Upper lobe of left lung (tissue), 6 donors: ENCODE results near the gene CYB561. TPM values are rescaled to one million over a fixed set of nuclear protein-coding genes. Genes with fewer than 3 reads are reported as not detected.

Source experiments
- ATAC-seq, 2 donors: fragments of 200-7000 bp; cut with Tn5 transposase; one replicate each; pipeline ENCODE4 v1.9.1; 2022; ENCODE audit warnings: mild to moderate bottlenecking in 2 of 2, moderate library complexity in 2 of 2; ENCODE audit not compliant: low FRiP score in 2 of 2
- DNase-seq, 2 donors: peaks; one replicate each; pipeline ENCODE4 v3.0.0-alpha.2; 2019 to 2020
- H3K27ac ChIP-seq, 4 donors: fragments of 200-600 bp; sonication (generic); one replicate each; pipeline ENCODE4 v1.5.1; 2016 to 2019
- H3K27me3 ChIP-seq, 4 donors: fragments of 200-600 bp; sonication (generic); one replicate each; pipeline ENCODE4 v1.5.1; 2017 to 2019
- H3K36me3 ChIP-seq, 4 donors: fragments of 200-600 bp; sonication (generic); one replicate each; pipeline ENCODE4 v1.5.1; 2016 to 2019
- H3K4me1 ChIP-seq, 4 donors: fragments of 200-600 bp; sonication (generic); one replicate each; pipeline ENCODE4 v1.5.1; 2018 to 2019
- H3K4me3 ChIP-seq, 4 donors: fragments of 200-600 bp; sonication (generic); one replicate each; pipeline ENCODE4 v1.5.1; 2017 to 2019; ENCODE audit warnings: mild to moderate bottlenecking in 2 of 4, moderate library complexity in 1 of 4
- H3K9me3 ChIP-seq, 4 donors: fragments of 200-600 bp; sonication (generic); one replicate each; pipeline ENCODE4 v1.5.1; 2018 to 2019
- EP300 ChIP-seq, 4 donors: sonication (generic); formaldehyde crosslinking; IDR thresholded peaks; one replicate each; pipeline ENCODE4 v1.5.1; 2017; ENCODE audit warnings: antibody characterized with exemption in 4 of 4, control low read depth in 2 of 4
- POLR2A ChIP-seq, 4 donors: fragments of 450-650 bp; IDR thresholded peaks; one replicate each; pipeline ENCODE4 v1.5.1; 2016 to 2017; ENCODE audit warnings: antibody characterized with exemption in 4 of 4, mild to moderate bottlenecking in 2 of 4
- POLR2AphosphoS5 ChIP-seq, 2 donors: sonication (generic); formaldehyde crosslinking; IDR thresholded peaks; one replicate each; pipeline ENCODE4 v1.5.1; 2017; ENCODE audit warnings: antibody characterized with exemption in 2 of 2
- WGBS, 2 donors: methylation state at CpG; one replicate each; pipeline ENCODE4 v1.1.5; 2017 to 2018; 5-methylcytosine and 5-hydroxymethylcytosine counted together
- total RNA-seq, 6 donors: library from RNA; depleted of rRNA in 4 of 6; stranded (reverse); fragments of >200 nt in 4 of 6; gene quantifications; one replicate each; pipeline versions ENCODE4 v1.1.0 to v1.2.1, GENCODE V29; 2016 to 2021
- TF ChIP-seq, protein P1 (sequence below), 6 experiments: fragments of 450-650 bp in 4 of 6; fragments of 200-600 bp in 2 of 6; sonication (generic) in 2 of 6; IDR thresholded peaks; one replicate each; pipeline ENCODE4 v1.5.1; 2016 to 2019; ENCODE audit warnings: antibody characterized with exemption in 6 of 6
- donor health status: DM: no; HTN: no; CAD: no; lungs with moderate emphysema.
- donor health status: DM: no; HTN: yes; CAD: no; lungs with severe emphysema.

The CYB561 gene
- 100 to 1,000 TPM in 1 of 6 donors, 10 to 100 TPM in 5; 53.7 to 124 (median 64.4) TPM for total RNA-seq

- Histone ChIP-seq H3K4me3 (peak within 1 kb of the TSS; percentile 52 to 88 (median 76)), H3K9me3 (no peaks in the 10 kb centered on the region), H3K4me1 (peaks cover 47 to 83% (median 51%) of the 10 kb centered on the region in 4 donors), H3K27ac (peak within 1 kb of the TSS; percentile 88 to 97 (median 96)), H3K27me3 (no peaks in the 10 kb centered on the region), H3K36me3 (no peaks in the 10 kb centered on the region)
- TF ChIP-seq, protein P1, sequence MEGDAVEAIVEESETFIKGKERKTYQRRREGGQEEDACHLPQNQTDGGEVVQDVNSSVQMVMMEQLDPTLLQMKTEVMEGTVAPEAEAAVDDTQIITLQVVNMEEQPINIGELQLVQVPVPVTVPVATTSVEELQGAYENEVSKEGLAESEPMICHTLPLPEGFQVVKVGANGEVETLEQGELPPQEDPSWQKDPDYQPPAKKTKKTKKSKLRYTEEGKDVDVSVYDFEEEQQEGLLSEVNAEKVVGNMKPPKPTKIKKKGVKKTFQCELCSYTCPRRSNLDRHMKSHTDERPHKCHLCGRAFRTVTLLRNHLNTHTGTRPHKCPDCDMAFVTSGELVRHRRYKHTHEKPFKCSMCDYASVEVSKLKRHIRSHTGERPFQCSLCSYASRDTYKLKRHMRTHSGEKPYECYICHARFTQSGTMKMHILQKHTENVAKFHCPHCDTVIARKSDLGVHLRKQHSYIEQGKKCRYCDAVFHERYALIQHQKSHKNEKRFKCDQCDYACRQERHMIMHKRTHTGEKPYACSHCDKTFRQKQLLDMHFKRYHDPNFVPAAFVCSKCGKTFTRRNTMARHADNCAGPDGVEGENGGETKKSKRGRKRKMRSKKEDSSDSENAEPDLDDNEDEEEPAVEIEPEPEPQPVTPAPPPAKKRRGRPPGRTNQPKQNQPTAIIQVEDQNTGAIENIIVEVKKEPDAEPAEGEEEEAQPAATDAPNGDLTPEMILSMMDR (IDR thresholded peaks at IDR 0.05), result peak; percentile 47 to 88 (median 66)
- TF ChIP-seq POLR2AphosphoS5 (IDR thresholded peaks at IDR 0.05) (peak in 1 of 2 donors; percentile 12), EP300 (IDR thresholded peaks at IDR 0.05) (no peak), POLR2A (IDR thresholded peaks at IDR 0.05) (peak in 2 of 4 donors; percentile 60 to 75)
- peak; percentile 75 to 93 for ATAC-seq
- peak; percentile 81 to 98 for DNase-seq
- WGBS, 2 donors, result 0% methylated on average over 2 to 5 of the region's 99 CpGs
These were observed at the start of gene CYB561 for GRCh38 chr17:63445954-63446752. Gene CYB561 (minus strand): TSS chr17:63446306. CDS start chr17:63437547, 8,759 bp downstream.

DNA sequence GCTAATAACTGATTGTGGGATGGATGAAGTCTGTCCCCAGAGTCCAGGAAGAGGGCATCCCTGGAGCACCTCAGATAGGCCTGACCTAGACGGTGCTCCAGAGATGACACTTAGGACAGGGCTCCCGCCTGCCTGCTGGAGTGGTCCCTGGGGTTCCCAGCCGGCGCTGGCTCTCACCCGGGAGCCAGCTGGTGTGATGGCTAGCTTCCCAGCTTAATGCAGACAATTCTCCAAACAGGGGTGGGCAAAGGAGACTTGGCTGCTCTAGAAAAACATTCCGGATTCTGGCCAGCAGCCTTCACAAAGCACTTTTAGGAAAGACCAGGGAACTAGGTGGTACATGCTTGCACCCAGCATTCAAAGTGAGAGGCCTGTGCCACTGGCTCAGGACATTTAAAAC lies 49.4 kb upstream of the CYB561 start:
- Histone ChIP-seq H3K4me1 (peaks cover 23 to 33% (median 29%) of the 10 kb centered on the region in 4 donors), H3K27me3 (no peaks in the 10 kb centered on the region), H3K9me3 (no peaks in the 10 kb centered on the region), H3K36me3 (no peaks in the 10 kb centered on the region), H3K27ac (peak overlapping the region in 2 of 4 donors; percentile 68 to 79), H3K4me3 (no peak overlapping the region)
- ATAC-seq (no peak), DNase-seq (no peak)
- no peak for TF ChIP-seq EP300 (IDR thresholded peaks at IDR 0.05)
- TF ChIP-seq, protein P1 (IDR thresholded peaks at IDR 0.05), result no peak
- no peak for TF ChIP-seq POLR2AphosphoS5 (IDR thresholded peaks at IDR 0.05)
- TF ChIP-seq POLR2A (IDR thresholded peaks at IDR 0.05), result no peak
- WGBS, 2 donors, result 40 to 51% methylated on average over 1 to 6 of the region's 6 CpGs

GRCh38 chr17:63494300-63494928 lies 48.3 kb upstream of the CYB561 start:
- 93% methylated on average over 11 to 12 of the region's 12 CpGs for WGBS, 2 donors
- TF ChIP-seq, protein P1 (IDR thresholded peaks at IDR 0.05), result no peak
- TF ChIP-seq POLR2A (IDR thresholded peaks at IDR 0.05) (no peak), POLR2AphosphoS5 (IDR thresholded peaks at IDR 0.05) (no peak), EP300 (IDR thresholded peaks at IDR 0.05) (no peak)
- Histone ChIP-seq H3K4me3 (no peak overlapping the region), H3K27ac (no peak overlapping the region), H3K4me1 (peaks cover 22 to 28% (median 23%) of the 10 kb centered on the region in 4 donors), H3K27me3 (no peaks in the 10 kb centered on the region), H3K36me3 (no peaks in the 10 kb centered on the region), H3K9me3 (no peaks in the 10 kb centered on the region)
- ATAC-seq (no peak), DNase-seq (peak in 1 of 2 donors; percentile 77)

DNA sequence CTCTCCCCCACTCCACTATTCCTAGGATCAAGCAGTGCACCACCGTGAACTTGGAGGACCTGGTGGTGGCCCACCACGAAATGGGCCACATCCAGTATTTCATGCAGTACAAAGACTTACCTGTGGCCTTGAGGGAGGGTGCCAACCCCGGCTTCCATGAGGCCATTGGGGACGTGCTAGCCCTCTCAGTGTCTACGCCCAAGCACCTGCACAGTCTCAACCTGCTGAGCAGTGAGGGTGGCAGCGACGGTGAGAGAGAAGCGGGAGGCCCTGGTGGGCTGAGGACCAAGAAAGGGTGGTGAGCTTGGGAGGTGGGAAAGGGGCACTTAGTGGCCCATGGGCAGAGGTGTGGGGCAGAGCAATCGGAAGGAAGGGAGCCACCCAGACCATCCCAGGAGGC lies 47.3 kb upstream of the CYB561 start:
- DNase-seq, result no peak
- Histone ChIP-seq H3K4me3 (no peak overlapping the region), H3K36me3 (no peaks in the 10 kb centered on the region), H3K27me3 (no peaks in the 10 kb centered on the region), H3K27ac (no peak overlapping the region), H3K9me3 (no peaks in the 10 kb centered on the region), H3K4me1 (peaks cover 15 to 21% (median 16%) of the 10 kb centered on the region in 4 donors)
- ATAC-seq, result no peak
- 87 to 91% methylated on average over 8 to 9 of the region's 9 CpGs for WGBS, 2 donors
- TF ChIP-seq POLR2AphosphoS5 (IDR thresholded peaks at IDR 0.05) (no peak), EP300 (IDR thresholded peaks at IDR 0.05) (no peak), POLR2A (IDR thresholded peaks at IDR 0.05) (no peak)
- TF ChIP-seq, protein P1 (IDR thresholded peaks at IDR 0.05), result no peak
